ENCODE data around the gene PIGR.

PIGR gene

DNA sequence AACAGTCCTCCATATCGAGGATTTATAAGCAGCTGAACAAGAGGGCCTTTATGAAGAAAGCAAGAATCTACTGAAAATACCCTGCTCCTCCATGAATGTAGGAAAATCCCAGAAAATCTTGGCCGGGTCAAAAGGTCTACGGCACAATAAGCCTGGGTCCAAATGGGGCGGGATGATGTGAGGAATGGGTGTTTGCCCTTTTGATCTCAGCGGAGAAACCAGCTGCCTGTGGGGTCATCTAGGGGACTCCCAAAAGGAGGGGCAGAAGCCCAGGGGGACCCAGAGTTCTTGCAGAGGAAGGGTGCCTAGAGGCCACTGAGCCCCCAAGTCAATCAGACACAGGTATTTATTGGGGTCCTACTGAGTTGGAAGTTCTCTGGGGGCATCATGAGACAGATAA lies 11.4 kb upstream of the PIGR start:
- no peak for DNase-seq

DNA sequence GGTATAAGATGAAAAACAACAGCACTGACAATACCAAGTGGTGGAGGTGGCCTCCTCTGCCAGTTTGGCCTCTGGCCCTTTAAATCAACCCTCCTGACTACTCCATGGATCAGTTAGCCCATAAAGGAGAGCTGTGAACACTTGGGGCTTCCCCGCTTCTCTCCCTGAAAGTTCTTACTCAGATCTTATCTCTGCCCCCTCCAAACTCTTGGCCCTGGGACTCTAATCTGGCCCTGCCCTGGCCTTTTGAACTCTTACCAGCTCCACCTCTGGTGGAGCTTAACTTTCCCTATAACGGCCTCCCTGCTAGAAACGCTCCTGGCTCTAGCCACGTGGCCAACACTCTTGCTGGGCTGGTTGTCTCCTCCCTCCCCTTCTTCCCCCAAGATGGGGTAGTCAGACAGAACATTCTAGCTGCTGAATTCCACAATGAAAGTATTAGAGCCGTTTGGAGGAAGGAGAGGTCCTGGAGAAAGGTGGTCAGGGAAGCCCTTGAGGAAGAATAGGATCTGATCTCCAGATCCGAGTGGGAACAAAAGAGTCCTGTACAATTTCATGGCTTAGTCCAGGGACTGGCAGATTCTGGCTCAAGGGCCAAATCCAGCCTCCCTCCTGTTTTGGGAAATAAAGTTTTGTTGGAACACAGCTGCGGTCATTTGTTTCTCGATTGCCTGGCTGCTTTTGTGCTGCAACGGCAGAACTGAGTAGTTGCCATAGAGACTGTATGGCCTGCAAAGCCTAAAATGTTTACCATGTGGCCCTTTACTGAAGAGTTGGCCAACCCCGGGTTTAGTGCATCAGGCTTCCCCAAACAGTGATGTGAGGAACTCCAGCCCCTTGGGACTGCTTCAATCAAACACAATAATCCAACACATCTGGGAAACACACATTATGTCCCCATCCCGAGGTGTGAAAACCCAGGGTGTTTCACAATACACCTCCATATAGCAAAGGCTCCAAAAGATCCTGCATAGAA lies 9.5 kb upstream of the PIGR start:
- no peak for DNase-seq

DNA sequence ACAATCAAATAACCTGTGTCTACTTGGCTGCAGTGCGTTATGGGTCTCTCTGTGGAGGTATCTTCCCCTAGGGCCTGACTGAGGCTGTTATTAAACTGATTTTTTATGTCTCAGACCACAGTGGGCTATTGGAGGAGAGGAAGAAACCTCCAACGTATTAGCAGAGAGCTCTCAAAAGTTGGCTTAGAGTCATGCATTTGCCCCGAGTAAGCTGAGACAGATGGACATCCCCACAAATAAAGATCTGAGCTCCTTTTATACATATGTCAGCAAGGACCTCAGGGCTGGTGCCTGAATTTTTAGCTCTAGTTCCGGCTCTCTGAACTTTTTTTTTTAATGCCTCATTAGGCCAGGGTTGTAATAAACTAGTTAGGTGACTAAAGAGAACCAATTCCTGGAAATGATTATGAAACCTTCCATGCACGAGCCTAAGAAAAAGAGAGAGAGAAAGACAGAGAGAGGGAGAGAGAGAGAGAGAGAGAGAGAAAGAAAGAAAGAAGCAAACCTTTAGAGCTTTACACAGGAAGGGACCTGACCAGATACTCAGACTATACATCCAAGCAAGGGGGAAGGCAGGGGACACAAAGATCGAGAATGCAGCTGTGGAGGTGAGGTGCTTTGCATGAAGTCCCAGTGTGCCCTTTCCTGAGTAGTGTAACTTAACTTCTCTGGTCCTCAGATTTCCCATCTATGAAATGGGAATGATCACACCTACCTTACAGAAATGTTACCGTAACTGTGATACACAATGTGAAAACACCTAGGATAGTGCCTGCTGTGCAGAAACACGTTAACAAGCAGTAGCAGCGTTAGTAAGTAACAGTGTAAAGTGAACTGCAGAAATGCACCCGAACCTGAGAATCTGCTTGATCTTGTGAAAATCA lies 8.4 kb upstream of the PIGR start:
- DNase-seq: no peak

DNA sequence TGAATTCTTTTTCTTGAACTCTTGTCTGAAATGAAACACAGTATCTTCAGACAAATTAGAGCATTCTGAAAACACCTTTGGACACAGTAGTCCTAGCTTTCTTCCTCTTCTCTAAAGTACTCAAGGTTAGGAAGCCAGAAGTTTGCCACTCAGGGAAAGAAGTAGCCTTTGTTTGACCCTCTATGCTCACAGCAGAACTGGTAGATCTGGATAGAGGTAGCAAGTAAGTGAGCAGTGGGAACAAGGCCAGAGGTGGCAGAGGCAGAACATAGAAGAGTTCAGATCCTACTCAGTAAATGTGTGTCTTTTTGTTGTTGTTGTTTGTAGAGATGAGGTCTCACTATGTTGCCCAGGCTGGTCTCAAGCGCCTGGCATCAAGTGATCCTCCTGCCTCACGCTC lies 7.4 kb upstream of the PIGR start:
- DNase-seq: no peak

DNA sequence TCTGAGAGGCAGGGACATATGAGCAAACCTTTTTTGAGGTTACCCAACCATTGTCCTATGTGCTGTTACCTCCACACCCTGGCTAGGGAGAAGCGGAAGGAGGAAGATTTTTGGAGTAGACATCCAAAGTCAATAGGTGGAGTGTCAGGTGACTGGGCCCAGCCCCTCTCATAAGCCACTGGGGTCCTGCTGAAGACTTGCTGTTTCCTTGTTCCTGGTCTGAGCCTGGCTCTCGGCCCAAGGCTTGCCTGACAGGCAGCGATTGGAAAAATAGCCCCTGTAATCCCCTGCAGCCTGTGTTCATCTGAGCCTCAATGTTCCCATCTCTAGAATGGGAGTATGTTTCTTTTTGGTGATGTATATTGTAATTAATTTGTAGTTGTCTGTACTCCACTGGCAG lies 6.9 kb upstream of the PIGR start:
- no peak for DNase-seq

DNA sequence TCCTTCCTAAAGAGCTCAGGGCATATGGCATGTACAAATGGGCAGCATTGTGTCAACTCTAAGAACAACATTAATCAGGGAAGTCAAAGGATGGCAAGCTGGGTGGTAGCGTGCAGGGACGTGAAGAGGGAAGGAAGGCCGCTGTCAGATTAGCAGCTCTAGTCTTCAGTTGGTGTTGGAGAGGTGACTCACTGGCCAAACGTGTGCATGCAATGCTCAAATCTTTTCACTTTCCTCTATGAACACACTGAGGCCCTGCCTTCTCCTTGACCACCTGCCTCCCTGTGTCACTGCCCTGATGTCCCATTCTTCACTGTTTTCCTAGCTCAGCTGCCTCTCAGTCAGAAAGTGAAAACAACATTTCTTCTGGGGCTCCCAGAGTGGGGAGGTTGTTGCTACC lies 5.9 kb upstream of the PIGR start:
- peak in 1 of 2 donors; percentile 93 for DNase-seq

DNA sequence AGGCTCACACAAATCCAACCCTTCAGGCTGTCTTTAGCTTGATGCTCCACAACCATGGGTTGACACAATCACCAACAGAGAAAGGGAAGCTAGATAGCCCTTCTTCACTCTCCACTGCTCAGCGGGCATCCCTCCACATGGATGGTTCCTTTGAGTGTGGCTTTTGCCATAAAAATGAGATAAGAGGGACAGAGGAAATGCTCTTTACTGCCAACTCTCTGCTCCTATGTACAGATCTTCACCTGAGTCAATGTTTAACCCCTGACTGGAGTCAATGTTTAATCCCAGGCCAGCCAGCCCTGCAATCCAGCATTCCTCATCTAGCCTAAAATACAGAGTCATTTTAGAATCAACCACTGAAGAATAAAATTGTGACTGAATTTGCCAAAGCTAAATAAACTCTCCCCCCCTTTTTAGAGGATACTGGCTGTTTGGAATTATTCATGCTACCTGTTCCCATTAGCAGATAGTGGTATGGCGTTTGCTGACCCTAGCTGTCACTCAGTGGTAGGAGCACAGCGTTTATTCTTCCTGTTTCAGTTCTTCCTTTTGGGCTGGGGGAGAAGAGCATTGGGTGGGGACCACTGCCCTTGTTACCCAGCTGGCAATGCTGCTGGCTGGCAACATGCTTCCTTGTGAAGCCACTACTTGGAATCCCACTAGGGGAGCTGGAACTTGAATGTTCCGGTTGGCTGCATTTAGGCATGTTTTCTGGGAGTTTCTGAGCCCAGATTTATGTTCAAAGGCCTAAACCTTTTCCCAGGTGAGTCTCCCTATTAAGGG lies 5.2 kb upstream of the PIGR start:
- no peak for DNase-seq

DNA sequence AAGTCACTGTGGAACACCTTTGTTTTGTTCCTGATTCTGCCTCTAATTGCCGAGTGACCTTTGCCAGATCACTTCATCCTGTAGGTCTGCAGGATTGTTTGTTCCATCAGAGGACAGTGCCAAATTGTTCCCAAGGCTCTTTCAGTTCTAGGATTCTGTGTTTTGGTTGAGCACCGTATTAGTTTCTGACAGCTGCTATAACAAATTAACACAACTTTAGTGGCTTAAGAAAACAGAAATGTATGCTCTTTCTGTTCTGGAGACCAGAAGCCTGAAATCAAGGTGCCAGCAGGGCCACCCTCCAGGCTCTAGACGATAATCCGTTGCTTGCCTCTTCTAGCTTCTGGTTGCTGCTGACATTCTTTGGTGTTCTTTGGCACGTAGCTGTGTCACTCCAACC lies 3.4 kb upstream of the PIGR start:
- no peak for DNase-seq

DNA sequence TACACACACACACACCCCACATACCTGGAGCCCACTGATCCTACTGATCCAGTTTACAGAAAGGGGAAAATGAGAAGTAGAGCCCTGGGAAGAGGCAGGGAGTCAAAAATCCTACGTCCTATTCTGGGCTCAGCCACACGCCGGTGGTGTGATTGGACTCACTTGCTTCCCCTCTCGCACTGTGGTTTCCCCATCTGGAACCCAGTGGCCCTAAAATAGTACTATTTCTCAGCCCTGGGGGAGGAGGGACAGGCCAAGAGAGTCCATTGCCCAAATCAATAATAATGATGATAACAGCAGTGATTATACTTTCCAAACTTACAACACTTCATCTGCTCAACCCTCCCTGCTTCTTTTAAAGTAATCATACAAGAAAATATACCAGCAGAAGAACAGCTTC lies 2.9 kb upstream of the PIGR start:
- DNase-seq: no peak

DNA sequence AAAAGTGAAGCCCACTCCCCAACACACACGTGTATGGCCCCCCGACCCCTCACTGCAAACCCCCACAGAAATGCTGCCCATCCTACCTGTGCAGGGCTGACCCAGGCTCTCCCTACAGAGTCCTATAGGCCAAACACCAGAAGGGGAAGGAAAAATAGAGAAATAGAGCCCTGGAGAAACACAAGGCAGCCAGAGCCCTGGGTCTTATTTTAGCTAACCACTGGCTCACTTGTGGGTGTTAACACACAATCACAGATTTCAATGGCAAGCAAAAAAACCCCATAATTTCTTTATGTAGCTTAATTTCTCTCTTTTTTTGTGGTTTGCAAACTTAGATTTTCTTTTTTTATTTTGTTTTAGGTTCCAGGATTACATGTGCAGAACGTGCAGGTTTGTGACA lies 989 bp upstream of the PIGR start:
- no peak for DNase-seq

DNA sequence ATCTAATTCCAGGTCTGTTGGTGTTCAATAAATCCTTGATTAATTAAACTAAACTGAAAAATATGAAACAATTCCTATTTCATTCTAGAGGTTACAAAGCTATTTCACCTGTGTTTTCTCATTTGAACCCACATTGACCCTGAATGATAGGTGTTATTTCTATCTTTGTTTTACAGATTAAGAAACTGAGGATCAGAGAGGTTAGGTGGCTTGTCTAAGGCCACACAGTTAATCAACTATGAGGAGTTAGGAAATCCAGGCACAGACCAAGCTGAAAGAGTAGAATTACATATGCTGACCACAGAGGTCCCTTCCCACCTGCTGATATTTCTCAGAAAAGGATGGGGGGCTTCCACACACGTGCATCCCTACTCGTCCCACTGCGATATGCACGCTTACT lies 487 bp downstream of the PIGR start:
- DNase-seq: no peak

DNA sequence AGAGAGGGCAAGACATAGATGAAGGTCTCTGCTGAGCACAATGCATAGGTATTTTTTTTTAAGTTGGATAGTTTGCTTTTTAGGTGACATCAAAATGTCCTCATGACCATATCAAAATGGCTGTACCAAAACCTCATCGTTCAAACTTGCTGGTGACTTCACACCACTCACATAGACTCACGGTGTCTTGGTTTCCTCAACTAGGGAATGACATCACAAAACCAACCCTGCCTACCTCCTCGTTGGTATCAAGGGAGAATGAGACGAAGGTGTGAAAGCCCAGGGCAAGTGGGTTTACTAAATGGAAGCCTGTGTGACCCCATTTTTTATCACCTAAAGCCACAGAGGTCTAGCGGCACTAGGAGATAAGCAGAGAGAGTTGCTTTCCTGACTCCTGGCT lies 1.6 kb downstream of the PIGR start:
- no peak for DNase-seq

DNA sequence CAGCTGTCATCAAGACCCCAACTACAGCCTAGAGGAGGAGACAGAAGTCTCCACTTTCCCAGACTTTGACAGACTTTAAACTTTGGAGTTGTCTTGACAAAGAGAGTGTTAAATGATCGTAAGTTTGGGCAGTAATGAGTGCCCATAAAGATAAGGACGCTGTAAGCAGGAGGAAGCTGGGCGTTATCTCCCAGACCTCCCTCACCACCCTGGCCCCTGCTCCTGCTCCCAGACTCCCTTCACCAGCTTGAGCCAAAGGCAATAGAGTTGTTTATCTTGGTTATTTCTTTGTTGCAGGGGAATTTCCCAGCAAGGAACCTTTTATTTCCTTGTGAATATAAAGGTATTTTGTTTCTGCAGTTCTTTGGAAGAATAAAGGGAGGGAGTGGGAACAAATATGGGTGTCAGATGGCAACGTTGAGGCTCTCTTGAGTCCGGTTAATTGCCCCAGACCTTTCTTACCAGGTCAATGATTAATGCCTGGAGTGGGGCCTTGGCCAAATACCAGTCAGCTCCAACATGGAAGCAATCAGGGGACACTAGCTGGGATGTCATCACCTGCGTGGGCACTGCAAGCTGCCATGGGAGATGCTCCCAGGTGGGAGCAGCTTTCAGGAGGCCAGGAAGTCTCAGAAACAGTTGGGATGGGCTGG lies 4.4 kb downstream of the PIGR start:
- no peak for DNase-seq

DNA sequence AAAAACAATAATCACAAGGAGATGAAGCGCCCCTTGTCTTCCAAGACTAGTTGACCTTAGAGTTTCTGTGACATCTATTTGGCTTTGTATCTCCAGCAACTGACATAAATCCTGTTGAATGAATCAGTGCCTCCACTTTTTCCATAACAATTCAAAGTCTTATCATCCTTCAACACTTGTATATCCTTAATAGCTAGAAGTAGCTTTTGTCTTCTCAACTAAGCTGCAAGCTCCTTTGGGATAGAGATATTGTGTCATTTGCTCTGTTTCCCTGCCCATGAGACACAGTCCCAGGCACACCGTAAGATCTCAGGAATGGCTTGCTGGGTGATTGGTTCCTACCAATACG lies 5.7 kb downstream of the PIGR start:
- DNase-seq: no peak

DNA sequence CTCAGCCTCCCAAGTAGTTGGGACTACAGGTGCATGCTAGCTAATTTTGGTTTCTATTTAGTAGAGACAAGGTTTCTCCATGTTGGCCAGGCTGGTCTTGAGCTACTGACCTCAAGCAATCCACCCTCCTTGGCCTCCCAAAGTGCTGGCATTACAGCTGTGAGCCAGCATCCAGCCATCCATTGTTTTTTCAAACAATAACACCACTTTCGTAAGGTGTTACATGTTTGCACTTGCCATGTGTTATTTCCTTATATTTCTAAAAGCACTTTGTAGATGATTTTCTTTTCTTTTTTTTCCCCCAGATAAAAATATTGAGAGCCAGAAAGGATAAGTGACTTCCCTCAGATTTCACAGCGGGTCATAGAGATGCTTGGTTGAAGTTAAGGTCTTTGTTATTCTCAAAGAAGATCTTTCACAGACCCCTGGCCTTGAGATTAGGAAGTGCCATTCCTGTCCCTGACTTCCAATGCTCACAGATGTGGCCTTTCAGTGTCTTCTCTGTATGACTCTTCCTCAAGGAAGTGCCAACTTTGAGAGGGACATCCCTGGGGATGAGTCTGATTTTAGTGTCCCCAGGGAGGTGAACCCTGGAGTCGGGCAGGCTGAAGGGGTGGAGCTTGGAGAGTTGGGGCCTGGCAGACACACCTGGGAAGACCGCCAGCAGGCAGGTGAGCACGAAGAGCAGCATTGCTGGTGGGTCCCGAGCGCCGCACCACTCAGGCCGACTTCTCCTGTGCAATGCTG lies 6.3 kb downstream of the PIGR start:
- no peak for DNase-seq

DNA sequence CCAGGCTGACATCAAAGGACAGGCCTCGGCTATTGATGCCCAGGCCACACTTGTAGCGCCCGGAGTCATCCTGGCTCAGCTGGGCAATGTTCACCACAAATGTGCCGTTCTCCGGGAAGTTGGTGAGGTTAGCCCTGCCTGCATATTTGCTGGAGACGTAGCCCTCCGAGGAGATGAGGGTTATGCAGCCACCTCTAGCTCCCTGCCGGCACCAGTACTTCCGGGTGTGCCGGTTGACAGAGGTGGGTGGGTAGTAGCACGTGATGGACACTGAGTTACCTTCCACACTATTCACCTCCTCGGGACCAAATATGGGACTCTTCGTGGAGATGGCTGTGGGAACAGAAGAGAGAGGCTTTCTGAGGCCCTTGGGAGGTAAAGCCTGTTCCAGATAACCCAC lies 7.1 kb downstream of the PIGR start:
- no peak for DNase-seq

DNA sequence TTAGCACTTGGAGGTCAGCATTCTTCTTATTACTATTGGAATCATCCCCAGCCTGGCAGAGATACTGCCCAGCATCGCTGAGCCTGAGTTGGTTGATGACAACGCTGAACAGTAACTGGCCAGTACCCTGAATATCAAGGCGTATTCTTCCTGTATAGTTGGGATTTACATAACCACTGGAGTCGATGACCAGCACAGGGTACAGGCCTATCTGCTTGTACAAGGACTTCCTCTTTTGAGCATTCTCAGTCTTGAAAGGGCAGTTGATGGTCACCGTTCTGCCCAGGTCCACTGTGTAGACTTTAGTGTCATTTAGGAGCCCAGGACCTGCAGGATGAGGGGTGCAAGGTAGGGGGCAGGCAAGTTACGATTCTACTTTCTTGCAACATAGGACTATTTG lies 8.8 kb downstream of the PIGR start:
- no peak for DNase-seq

DNA sequence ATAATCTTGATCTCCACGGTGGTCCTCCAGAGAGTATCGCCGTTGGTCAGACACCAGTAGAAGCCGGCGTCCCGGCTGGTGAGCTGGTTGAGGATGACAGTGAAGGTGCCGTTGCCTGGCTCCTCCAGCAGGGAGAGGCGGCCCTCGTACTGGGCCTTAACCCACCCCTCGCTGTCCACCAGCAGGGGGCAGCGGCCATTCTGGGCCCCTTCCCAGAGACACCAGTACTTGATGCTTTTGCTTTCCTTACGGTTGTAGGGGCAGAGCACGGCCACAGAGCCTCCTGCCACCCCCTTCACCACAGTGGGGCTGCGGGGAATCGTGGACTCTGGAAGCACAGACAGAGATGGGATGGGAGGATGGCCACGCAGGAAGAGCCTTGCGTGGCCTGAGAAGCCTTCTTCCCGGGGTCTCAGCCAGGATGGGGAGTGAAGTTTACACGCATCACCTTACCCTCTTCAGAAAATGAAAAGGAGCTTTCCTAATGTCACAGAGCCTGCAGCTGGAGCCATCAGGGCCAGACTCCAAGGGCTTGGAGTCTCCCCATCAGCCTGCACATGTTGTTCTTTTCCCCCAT lies 10.7 kb downstream of the PIGR start:
- DNase-seq: peak; percentile 17 to 67

DNA sequence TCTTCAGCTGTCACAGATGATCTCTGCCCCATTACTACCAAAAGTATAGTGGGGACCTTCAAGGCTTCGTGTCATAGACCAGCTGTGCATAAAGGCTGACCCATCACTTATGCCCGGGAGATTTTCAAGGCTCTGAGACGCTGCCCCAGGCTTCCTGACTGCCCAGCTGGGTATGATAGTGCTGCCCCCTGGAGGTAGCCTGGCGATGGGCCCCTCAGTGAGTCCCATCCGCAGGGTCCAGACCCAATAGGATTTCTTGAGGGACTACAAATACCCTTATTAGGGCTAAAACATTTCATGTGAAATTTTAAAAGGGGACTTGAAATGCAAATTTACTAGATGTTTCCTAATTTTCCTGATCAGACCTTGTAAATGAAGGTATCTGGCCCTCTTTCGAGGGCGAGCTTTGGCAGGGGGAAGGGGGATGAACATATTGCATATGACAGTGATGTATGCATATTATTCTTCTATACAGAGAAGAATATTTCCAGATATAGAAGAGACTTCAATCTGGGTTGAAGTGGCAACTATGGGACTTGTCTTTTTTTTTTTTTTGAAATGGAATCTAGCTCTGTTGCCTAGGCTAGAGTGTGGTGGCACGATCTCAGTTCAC lies 12.8 kb downstream of the PIGR start:
- no peak for DNase-seq

DNA sequence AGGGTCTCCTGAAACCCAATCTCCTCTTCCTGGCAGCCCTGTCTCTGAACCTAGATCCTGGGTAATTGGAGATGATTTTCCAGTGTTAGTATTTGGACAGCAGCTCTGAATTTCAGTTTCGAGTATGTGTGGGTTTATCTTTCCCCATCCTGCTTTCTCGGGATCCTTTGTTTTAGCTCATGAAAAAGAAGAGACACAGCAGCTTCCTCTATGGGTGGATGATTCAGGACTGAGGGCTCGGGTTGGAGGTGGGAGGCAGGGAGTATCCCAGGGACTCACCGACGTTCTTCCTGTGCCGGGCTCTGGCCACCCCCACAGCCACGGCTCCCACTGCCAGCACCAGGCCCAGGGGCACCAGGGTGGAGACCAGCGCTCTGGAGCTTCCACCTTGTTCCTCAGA lies 14.1 kb downstream of the PIGR start:
- DNase-seq: no peak

DNA sequence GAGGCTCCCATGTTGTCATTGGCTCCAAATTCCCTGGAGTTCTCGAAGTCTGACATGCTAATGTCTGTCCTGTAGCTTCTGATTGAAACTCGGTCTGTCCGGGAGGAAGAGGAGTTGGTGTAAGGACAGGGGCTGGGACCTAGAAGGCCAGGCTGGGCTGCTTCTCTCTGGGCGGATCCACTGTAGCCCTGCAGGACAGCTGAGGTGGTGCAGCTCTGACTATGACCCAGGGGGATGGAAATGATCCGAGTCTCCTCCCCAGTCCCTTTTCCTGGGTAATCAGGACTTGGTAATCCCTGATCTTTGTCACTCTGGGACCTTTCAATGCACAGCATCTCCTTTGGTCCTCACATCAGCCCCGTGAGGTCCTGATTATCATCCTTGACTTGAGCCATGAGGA lies 14.6 kb downstream of the PIGR start:
- DNase-seq: no peak

All from bone marrow (tissue), 2 donors.